GM23338 (cell line): ENCODE data around the gene OR7G3. TPM values are rescaled to one million over a fixed set of nuclear protein-coding genes. Genes with fewer than 3 reads are reported as not detected.

Experiments used
- ATAC-seq: fragments of 200-7000 bp; cut with Tn5 transposase; 3 replicates; pipeline ENCODE4 v1.9.1; 2020
- DNase-seq: peaks from one replicate; pipeline ENCODE4 v3.0.0-alpha.2; 2015; ENCODE audit warnings: low spot score
- H2AFZ ChIP-seq: fragments of 200-600 bp; sonication (generic); 2 replicates; pipeline ENCODE4 v1.8.0; 2016; ENCODE audit warnings: antibody characterized with exemption, mild to moderate bottlenecking, moderate library complexity
- H3F3A ChIP-seq: fragments of 200-600 bp; sonication (generic); replicated peaks from 2 replicates; pipeline ENCODE4 v1.8.0; 2017; ENCODE audit warnings: antibody characterized with exemption, mixed run types, low read depth
- H3K27ac ChIP-seq: fragments of 200-600 bp; sonication (generic); 2 replicates; pipeline ENCODE4 v1.6.1; 2016; ENCODE audit warnings: low read depth
- H3K27me3 ChIP-seq: fragments of 200-600 bp; sonication (generic); 2 replicates; pipeline ENCODE4 v1.8.0; 2016; ENCODE audit warnings: mild to moderate bottlenecking, mixed run types, moderate library complexity; ENCODE audit not compliant: insufficient read depth
- H3K36me3 ChIP-seq: fragments of 200-600 bp; sonication (generic); 2 replicates; pipeline ENCODE4 v1.8.0; 2016; ENCODE audit warnings: mild to moderate bottlenecking; ENCODE audit not compliant: insufficient read depth
- H3K4me1 ChIP-seq: fragments of 200-600 bp; sonication (generic); 2 replicates; pipeline ENCODE4 v1.8.0; 2016; ENCODE audit warnings: mild to moderate bottlenecking, moderate library complexity; ENCODE audit not compliant: insufficient read depth
- H3K4me2 ChIP-seq: fragments of 200-600 bp; sonication (generic); 2 replicates; pipeline ENCODE4 v1.7.1; 2017; ENCODE audit warnings: mixed run types
- H3K4me3 ChIP-seq: fragments of 200-600 bp; sonication (generic); 2 replicates; pipeline ENCODE4 v1.6.1; 2016; ENCODE audit warnings: mixed run types
- H3K79me2 ChIP-seq: fragments of 200-600 bp; sonication (generic); replicated peaks from 2 replicates; pipeline ENCODE4 v1.8.0; 2017; ENCODE audit warnings: mild to moderate bottlenecking; ENCODE audit not compliant: insufficient read depth
- H3K9me2 ChIP-seq: fragments of 200-600 bp; sonication (generic); 2 replicates; pipeline ENCODE4 v1.8.0; 2017; ENCODE audit not compliant: insufficient read depth
- H4K20me1 ChIP-seq: fragments of 200-600 bp; sonication (generic); replicated peaks from 2 replicates; pipeline ENCODE4 v1.8.0; 2017; ENCODE audit warnings: mild to moderate bottlenecking; ENCODE audit not compliant: insufficient read depth
- H3K27ac Mint-ChIP-seq: 2 replicates; pipeline ENCODE4 v1.8.0; 2020; ENCODE audit warnings: inconsistent platforms, mild to moderate bottlenecking, moderate library complexity, mixed read lengths
- H3K27me3 Mint-ChIP-seq: 3 replicates; pipeline ENCODE4 v1.8.0; 2022; ENCODE audit warnings: low read depth, mild to moderate bottlenecking, moderate library complexity, mixed read lengths, inconsistent platforms; ENCODE audit not compliant: insufficient read depth, poor library complexity
- H3K36me3 Mint-ChIP-seq: 3 replicates; pipeline ENCODE4 v1.8.0; 2021; ENCODE audit warnings: low read depth, mild to moderate bottlenecking, inconsistent platforms, moderate library complexity, mixed read lengths
- H3K4me1 Mint-ChIP-seq: 3 replicates; pipeline ENCODE4 v1.8.0; 2020; ENCODE audit warnings: mild to moderate bottlenecking, inconsistent platforms, mixed read lengths
- H3K4me3 Mint-ChIP-seq: 3 replicates; pipeline ENCODE4 v1.8.0; 2021; ENCODE audit warnings: moderate library complexity, mild to moderate bottlenecking, inconsistent platforms, mixed read lengths
- H3K9me3 Mint-ChIP-seq: 3 replicates; pipeline ENCODE4 v1.8.0; 2020; ENCODE audit warnings: moderate library complexity, mild to moderate bottlenecking, inconsistent platforms, mixed read lengths
- CREB1 ChIP-seq: fragments of 250-450 bp; sonication (Bioruptor Pico); IDR thresholded peaks from 2 replicates; pipeline ENCODE4 v1.5.0; 2020; ENCODE audit warnings: low read depth, mild to moderate bottlenecking, moderate library complexity
- EZH2 ChIP-seq: fragments of 200-600 bp; sonication (generic); IDR thresholded peaks from one replicate; pipeline ENCODE4 v1.8.0; 2017; ENCODE audit warnings: antibody characterized with exemption, mild to moderate bottlenecking, low read depth; ENCODE audit not compliant: unreplicated experiment
- EZH2phosphoT487 ChIP-seq: fragments of 200-600 bp; sonication (generic); IDR thresholded peaks from one replicate; pipeline ENCODE4 v1.8.1; 2018; ENCODE audit warnings: antibody characterized with exemption; ENCODE audit not compliant: unreplicated experiment
- JUNB ChIP-seq: IDR thresholded peaks from one replicate; pipeline ENCODE4 v1.6.1; 2016; ENCODE audit warnings: antibody characterized with exemption; ENCODE audit not compliant: unreplicated experiment
- POLR2AphosphoS5 ChIP-seq: IDR thresholded peaks from 2 replicates; pipeline ENCODE4 v1.6.1; 2016; ENCODE audit warnings: antibody characterized with exemption, low read depth
- ZNF114 ChIP-seq: fragments of 250-450 bp; sonication (Bioruptor Pico); IDR thresholded peaks from 2 replicates; pipeline ENCODE4 v1.5.0; 2020; ENCODE audit warnings: mild to moderate bottlenecking, moderate library complexity
- ZNF331 ChIP-seq: fragments of 250-450 bp; sonication (Bioruptor Pico); IDR thresholded peaks from 2 replicates; pipeline ENCODE4 v1.5.0; 2020; ENCODE audit warnings: low read depth, mild to moderate bottlenecking, moderate library complexity
- polyA plus RNA-seq: library from polyadenylated mRNA; unstranded; fragments of >200 nt; fragmentation: Nextera tagmentation; extraction: Ambion mirVana; gene quantifications from 2 replicates; pipeline ENCODE4 v1.2.1, GENCODE V29; 2016
- total RNA-seq: library from RNA; depleted of rRNA; stranded (reverse); fragments of >200 nt; shearing (Covaris generic); gene quantifications from 2 replicates; pipeline ENCODE4 v1.2.3, GENCODE V29; 2014
- TF ChIP-seq, protein P1 (sequence below): IDR thresholded peaks from one replicate; pipeline ENCODE4 v1.6.1; 2018; ENCODE audit warnings: antibody characterized with exemption; ENCODE audit not compliant: unreplicated experiment
- TF ChIP-seq, protein P2 (sequence below), 2 experiments: fragments of 200-600 bp in 1 of 2; sonication (generic) in 1 of 2; conservative IDR thresholded peaks; 2 replicates each; pipeline versions ENCODE4 v1.5.1 to v1.6.1; 2016 to 2017; ENCODE audit warnings: antibody characterized with exemption in 2 of 2, low read depth in 2 of 2, mild to moderate bottlenecking in 2 of 2, moderate library complexity in 1 of 2
- TF ChIP-seq, protein P3 (sequence below): fragments of 250-450 bp; sonication (Bioruptor Pico); IDR thresholded peaks from 2 replicates; pipeline ENCODE4 v1.5.0; 2020; ENCODE audit warnings: mild to moderate bottlenecking, moderate library complexity
- TF ChIP-seq, protein P4 (sequence below): IDR thresholded peaks from 2 replicates; pipeline ENCODE4 v1.6.1; 2016; ENCODE audit warnings: antibody characterized with exemption

Gene OR7G3
- total and polyA plus RNA-seq, 2 experiments from 2014 or later, result not detected

DNA sequence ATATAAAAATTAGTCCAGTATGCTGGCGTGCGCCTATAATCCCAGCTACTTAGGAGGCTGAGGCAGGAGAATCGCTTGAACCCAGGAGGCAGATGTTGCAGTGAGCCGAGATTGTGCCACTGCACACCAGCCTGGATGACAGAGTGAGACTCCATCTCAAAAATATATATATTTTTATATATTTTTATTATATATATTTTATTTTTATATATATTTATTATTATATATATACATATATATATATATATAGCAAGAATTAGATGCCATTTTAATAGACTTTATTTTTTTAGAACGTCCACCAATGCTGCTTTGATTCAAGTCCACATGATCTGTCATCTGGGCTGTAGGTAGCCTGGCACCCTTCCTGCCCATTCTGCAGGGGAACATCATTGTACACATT lies 48.6 kb upstream of the OR7G3 start:
- Histone ChIP-seq H4K20me1 (no peaks in the 10 kb centered on the region), H3K27ac (no peak overlapping the region), H2AFZ (no peak overlapping the region), H3K36me3 (no peaks in the 10 kb centered on the region), H3K4me1 (no peaks in the 10 kb centered on the region), H3F3A (no peaks in the 10 kb centered on the region), H3K4me3 (no peak overlapping the region), H3K9me2 (no peaks in the 10 kb centered on the region), H3K79me2 (no peaks in the 10 kb centered on the region), H3K4me2 (no peak overlapping the region), H3K27me3 (no peaks in the 10 kb centered on the region)
- H3K27ac Mint-ChIP-seq, result no peak overlapping the region
- ATAC-seq (no peak), DNase-seq (no peak)
- no peaks in the 10 kb centered on the region for H3K4me1 Mint-ChIP-seq
- no peaks in the 10 kb centered on the region for H3K27me3 Mint-ChIP-seq
- H3K36me3 Mint-ChIP-seq, result peaks cover 22% of the 10 kb centered on the region
- no peak overlapping the region for H3K4me3 Mint-ChIP-seq
- H3K9me3 Mint-ChIP-seq, result peaks cover 92% of the 10 kb centered on the region
- TF ChIP-seq, protein P1, sequence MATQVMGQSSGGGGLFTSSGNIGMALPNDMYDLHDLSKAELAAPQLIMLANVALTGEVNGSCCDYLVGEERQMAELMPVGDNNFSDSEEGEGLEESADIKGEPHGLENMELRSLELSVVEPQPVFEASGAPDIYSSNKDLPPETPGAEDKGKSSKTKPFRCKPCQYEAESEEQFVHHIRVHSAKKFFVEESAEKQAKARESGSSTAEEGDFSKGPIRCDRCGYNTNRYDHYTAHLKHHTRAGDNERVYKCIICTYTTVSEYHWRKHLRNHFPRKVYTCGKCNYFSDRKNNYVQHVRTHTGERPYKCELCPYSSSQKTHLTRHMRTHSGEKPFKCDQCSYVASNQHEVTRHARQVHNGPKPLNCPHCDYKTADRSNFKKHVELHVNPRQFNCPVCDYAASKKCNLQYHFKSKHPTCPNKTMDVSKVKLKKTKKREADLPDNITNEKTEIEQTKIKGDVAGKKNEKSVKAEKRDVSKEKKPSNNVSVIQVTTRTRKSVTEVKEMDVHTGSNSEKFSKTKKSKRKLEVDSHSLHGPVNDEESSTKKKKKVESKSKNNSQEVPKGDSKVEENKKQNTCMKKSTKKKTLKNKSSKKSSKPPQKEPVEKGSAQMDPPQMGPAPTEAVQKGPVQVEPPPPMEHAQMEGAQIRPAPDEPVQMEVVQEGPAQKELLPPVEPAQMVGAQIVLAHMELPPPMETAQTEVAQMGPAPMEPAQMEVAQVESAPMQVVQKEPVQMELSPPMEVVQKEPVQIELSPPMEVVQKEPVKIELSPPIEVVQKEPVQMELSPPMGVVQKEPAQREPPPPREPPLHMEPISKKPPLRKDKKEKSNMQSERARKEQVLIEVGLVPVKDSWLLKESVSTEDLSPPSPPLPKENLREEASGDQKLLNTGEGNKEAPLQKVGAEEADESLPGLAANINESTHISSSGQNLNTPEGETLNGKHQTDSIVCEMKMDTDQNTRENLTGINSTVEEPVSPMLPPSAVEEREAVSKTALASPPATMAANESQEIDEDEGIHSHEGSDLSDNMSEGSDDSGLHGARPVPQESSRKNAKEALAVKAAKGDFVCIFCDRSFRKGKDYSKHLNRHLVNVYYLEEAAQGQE, result no peak
- TF ChIP-seq ZNF114 (CRISPR knock-in tag), result no peak
- TF ChIP-seq, protein P2, sequence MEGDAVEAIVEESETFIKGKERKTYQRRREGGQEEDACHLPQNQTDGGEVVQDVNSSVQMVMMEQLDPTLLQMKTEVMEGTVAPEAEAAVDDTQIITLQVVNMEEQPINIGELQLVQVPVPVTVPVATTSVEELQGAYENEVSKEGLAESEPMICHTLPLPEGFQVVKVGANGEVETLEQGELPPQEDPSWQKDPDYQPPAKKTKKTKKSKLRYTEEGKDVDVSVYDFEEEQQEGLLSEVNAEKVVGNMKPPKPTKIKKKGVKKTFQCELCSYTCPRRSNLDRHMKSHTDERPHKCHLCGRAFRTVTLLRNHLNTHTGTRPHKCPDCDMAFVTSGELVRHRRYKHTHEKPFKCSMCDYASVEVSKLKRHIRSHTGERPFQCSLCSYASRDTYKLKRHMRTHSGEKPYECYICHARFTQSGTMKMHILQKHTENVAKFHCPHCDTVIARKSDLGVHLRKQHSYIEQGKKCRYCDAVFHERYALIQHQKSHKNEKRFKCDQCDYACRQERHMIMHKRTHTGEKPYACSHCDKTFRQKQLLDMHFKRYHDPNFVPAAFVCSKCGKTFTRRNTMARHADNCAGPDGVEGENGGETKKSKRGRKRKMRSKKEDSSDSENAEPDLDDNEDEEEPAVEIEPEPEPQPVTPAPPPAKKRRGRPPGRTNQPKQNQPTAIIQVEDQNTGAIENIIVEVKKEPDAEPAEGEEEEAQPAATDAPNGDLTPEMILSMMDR (conservative IDR thresholded peaks at IDR 0.05; ENCODE audit: low read depth in 2 of 2), result no peak
- TF ChIP-seq, protein P3, sequence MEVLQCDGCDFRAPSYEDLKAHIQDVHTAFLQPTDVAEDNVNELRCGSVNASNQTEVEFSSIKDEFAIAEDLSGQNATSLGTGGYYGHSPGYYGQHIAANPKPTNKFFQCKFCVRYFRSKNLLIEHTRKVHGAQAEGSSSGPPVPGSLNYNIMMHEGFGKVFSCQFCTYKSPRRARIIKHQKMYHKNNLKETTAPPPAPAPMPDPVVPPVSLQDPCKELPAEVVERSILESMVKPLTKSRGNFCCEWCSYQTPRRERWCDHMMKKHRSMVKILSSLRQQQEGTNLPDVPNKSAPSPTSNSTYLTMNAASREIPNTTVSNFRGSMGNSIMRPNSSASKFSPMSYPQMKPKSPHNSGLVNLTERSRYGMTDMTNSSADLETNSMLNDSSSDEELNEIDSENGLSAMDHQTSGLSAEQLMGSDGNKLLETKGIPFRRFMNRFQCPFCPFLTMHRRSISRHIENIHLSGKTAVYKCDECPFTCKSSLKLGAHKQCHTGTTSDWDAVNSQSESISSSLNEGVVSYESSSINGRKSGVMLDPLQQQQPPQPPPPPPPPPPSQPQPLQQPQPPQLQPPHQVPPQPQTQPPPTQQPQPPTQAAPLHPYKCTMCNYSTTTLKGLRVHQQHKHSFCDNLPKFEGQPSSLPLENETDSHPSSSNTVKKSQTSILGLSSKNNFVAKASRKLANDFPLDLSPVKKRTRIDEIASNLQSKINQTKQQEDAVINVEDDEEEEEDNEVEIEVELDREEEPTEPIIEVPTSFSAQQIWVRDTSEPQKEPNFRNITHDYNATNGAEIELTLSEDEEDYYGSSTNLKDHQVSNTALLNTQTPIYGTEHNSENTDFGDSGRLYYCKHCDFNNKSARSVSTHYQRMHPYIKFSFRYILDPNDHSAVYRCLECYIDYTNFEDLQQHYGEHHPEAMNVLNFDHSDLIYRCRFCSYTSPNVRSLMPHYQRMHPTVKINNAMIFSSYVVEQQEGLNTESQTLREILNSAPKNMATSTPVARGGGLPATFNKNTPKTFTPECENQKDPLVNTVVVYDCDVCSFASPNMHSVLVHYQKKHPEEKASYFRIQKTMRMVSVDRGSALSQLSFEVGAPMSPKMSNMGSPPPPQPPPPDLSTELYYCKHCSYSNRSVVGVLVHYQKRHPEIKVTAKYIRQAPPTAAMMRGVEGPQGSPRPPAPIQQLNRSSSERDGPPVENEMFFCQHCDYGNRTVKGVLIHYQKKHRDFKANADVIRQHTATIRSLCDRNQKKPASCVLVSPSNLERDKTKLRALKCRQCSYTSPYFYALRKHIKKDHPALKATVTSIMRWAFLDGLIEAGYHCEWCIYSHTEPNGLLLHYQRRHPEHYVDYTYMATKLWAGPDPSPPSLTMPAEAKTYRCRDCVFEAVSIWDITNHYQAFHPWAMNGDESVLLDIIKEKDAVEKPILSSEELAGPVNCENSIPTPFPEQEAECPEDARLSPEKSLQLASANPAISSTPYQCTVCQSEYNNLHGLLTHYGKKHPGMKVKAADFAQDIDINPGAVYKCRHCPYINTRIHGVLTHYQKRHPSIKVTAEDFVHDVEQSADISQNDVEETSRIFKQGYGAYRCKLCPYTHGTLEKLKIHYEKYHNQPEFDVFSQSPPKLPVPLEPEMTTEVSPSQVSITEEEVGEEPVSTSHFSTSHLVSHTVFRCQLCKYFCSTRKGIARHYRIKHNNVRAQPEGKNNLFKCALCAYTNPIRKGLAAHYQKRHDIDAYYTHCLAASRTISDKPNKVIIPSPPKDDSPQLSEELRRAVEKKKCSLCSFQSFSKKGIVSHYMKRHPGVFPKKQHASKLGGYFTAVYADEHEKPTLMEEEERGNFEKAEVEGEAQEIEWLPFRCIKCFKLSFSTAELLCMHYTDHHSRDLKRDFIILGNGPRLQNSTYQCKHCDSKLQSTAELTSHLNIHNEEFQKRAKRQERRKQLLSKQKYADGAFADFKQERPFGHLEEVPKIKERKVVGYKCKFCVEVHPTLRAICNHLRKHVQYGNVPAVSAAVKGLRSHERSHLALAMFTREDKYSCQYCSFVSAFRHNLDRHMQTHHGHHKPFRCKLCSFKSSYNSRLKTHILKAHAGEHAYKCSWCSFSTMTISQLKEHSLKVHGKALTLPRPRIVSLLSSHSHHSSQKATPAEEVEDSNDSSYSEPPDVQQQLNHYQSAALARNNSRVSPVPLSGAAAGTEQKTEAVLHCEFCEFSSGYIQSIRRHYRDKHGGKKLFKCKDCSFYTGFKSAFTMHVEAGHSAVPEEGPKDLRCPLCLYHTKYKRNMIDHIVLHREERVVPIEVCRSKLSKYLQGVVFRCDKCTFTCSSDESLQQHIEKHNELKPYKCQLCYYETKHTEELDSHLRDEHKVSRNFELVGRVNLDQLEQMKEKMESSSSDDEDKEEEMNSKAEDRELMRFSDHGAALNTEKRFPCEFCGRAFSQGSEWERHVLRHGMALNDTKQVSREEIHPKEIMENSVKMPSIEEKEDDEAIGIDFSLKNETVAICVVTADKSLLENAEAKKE (CRISPR knock-in tag), result no peak
- TF ChIP-seq POLR2AphosphoS5, result no peak
- no peak for TF ChIP-seq CREB1 (CRISPR knock-in tag)
- TF ChIP-seq EZH2phosphoT487, result no peak
- TF ChIP-seq EZH2, result no peak
- TF ChIP-seq ZNF331 (CRISPR knock-in tag), result no peak
- no peak for TF ChIP-seq JUNB
- TF ChIP-seq, protein P4, sequence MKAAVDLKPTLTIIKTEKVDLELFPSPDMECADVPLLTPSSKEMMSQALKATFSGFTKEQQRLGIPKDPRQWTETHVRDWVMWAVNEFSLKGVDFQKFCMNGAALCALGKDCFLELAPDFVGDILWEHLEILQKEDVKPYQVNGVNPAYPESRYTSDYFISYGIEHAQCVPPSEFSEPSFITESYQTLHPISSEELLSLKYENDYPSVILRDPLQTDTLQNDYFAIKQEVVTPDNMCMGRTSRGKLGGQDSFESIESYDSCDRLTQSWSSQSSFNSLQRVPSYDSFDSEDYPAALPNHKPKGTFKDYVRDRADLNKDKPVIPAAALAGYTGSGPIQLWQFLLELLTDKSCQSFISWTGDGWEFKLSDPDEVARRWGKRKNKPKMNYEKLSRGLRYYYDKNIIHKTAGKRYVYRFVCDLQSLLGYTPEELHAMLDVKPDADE, result no peak
